A673 (cell line): Measurements from ENCODE around the gene DOCK1. TPM values are rescaled to one million over a fixed set of nuclear protein-coding genes. Genes with fewer than 3 reads are reported as not detected.
"Not testable (repeated sequence)": the region's sequence is repeated elsewhere in the genome, so short reads cannot be mapped to it uniquely, and the experiment has no call there.

ENCODE experiments used
- BruUV-seq: library from RNA; stranded (reverse); fragments of 400-500 nt; replicated peaks from 2 replicates; lab custom pipeline; 2021; lab: Mats Ljungman, UMichigan
- CTCF ChIA-PET: fragments of 300-600 bp; sonication (Branson Sonifier 250); formaldehyde crosslinking; loops from one replicate; lab custom pipeline; 2022; ENCODE audit warnings: antibody characterized with exemption; lab: Charles Lee
- POLR2A ChIA-PET: fragments of 300-600 bp; sonication (Branson Sonifier 250); formaldehyde crosslinking; loops from one replicate; lab custom pipeline; 2022; ENCODE audit warnings: antibody characterized with exemption; ENCODE audit not compliant: low non-redundant PET; lab: Charles Lee
- DNase-seq: peaks from one replicate; pipeline ENCODE4 v3.0.0-alpha.2; 2015; ENCODE audit warnings: low spot score
- H3K27ac ChIP-seq: fragments of 200-600 bp; sonication (generic); 2 replicates; pipeline ENCODE4 v1.5.1; 2016; ENCODE audit warnings: mixed run types, low read depth, mild to moderate bottlenecking, mixed read lengths, antibody characterized with exemption, low read length; ENCODE audit not compliant: poor library complexity, severe bottlenecking
- H3K27me3 ChIP-seq: fragments of 200-600 bp; sonication (generic); replicated peaks from 2 replicates; pipeline ENCODE4 v1.6.1; 2017; ENCODE audit warnings: mixed run types, low read depth, mild to moderate bottlenecking, mixed read lengths, antibody characterized with exemption, low read length; ENCODE audit not compliant: insufficient read depth, poor library complexity
- H3K36me3 ChIP-seq: fragments of 200-600 bp; sonication (generic); 2 replicates; pipeline ENCODE4 v1.6.1; 2016; ENCODE audit warnings: mixed run types, mild to moderate bottlenecking, mixed read lengths, antibody characterized with exemption, low read length; ENCODE audit not compliant: insufficient read depth, poor library complexity, severe bottlenecking
- H3K4me1 ChIP-seq: fragments of 200-600 bp; sonication (generic); 2 replicates; pipeline ENCODE4 v1.6.1; 2017; ENCODE audit warnings: mixed run types, mild to moderate bottlenecking, mixed read lengths, antibody characterized with exemption, low read length; ENCODE audit not compliant: insufficient read depth, poor library complexity, severe bottlenecking
- H3K4me3 ChIP-seq: fragments of 200-600 bp; sonication (generic); 2 replicates; pipeline ENCODE4 v1.5.1; 2016; ENCODE audit warnings: low read depth, mixed run types, mild to moderate bottlenecking, mixed read lengths, low read length; ENCODE audit not compliant: poor library complexity, severe bottlenecking
- H3K9me3 ChIP-seq: fragments of 200-600 bp; sonication (generic); 2 replicates; pipeline ENCODE4 v1.6.1; 2016; ENCODE audit warnings: mixed run types, low read depth, mild to moderate bottlenecking, mixed read lengths, antibody characterized with exemption, low read length; ENCODE audit not compliant: poor library complexity, severe bottlenecking
- EZH2 ChIP-seq: fragments of 200-600 bp; sonication (generic); IDR thresholded peaks from 2 replicates; pipeline ENCODE4 v1.6.1; 2017; ENCODE audit warnings: borderline replicate concordance, low read depth, mild to moderate bottlenecking, mixed read lengths, antibody characterized with exemption, low read length; ENCODE audit not compliant: poor library complexity, severe bottlenecking
- intact Hi-C: fragments of 100-400 bp; cut with micrococcal nuclease; formaldehyde crosslinking; loops from one replicate; pipeline ENCODE4 v1.10.0; 2022; ENCODE audit not compliant: unreplicated experiment
- total RNA-seq: library from RNA; stranded (reverse); gene quantifications from 2 replicates; pipeline ENCODE4 v1.2.3, GENCODE V29; 2021
- TF ChIP-seq, protein P1 (sequence below): fragments of 300-800, 200-600 bp; sonication (generic); conservative IDR thresholded peaks from 2 replicates; pipeline ENCODE4 v1.5.1; 2017; ENCODE audit warnings: low read depth, mild to moderate bottlenecking, antibody characterized with exemption, low read length, moderate library complexity, mixed read lengths

The DOCK1 gene
- total RNA-seq, 1 experiment from 2014 or later: 30.7 TPM

DNA sequence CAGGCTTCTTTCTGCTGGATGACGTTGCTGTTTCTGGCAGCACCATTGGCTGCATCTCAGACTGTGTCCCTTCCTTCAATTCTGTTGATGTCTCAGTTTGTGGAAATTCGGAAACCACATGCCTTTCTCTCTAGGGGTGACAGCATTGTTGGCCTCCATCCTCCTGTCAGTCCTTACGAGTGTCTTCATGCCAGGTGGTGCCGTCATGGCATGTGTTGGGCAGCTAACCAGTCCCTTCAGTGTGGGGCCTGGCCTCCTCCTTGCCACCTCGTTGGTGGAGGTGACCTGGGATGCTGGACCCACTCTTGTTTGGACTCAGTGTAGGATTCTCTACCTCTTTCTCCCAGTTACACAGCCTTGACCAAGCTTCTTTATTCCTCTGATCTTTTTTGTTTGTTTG is 402.8 kb downstream of the DOCK1 start:
- POLR2A ChIA-PET: no interaction called here
- CTCF ChIA-PET: no interaction called here
- Histone ChIP-seq H3K36me3 (no peaks in the 10 kb centered on the region), H3K27ac (no peak overlapping the region), H3K4me3 (no peak overlapping the region), H3K4me1 (no peaks in the 10 kb centered on the region), H3K9me3 (no peaks in the 10 kb centered on the region), H3K27me3 (no peaks in the 10 kb centered on the region)
- BruUV-seq: no TSS peak
- intact Hi-C loops: no loop called here
- DNase-seq: no peak
- TF ChIP-seq, protein P1, sequence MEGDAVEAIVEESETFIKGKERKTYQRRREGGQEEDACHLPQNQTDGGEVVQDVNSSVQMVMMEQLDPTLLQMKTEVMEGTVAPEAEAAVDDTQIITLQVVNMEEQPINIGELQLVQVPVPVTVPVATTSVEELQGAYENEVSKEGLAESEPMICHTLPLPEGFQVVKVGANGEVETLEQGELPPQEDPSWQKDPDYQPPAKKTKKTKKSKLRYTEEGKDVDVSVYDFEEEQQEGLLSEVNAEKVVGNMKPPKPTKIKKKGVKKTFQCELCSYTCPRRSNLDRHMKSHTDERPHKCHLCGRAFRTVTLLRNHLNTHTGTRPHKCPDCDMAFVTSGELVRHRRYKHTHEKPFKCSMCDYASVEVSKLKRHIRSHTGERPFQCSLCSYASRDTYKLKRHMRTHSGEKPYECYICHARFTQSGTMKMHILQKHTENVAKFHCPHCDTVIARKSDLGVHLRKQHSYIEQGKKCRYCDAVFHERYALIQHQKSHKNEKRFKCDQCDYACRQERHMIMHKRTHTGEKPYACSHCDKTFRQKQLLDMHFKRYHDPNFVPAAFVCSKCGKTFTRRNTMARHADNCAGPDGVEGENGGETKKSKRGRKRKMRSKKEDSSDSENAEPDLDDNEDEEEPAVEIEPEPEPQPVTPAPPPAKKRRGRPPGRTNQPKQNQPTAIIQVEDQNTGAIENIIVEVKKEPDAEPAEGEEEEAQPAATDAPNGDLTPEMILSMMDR: no peak
- no peak for TF ChIP-seq EZH2

DNA sequence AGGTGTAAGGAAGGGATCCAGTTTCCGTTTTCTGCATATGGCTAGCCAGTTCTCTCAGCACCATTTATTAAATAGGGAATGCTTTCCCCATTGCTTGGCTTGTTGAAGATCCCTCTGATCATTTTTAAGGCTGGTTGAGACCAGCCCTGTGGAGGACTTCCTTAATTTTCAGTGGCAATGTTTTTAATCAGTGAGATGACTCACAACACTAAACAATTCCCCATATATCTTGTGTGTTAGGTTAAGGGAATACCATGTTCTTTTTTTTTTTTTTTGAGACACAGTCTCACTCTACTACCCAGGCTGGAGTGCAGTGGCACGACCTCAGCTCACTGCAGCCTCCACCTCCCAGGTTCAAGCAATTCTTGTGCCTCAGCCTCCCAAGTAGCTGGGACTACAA is 404.4 kb downstream of the DOCK1 start:
- H3K27ac ChIP-seq, DNase-seq, H3K36me3 ChIP-seq, POLR2A ChIA-PET, CTCF ChIA-PET, H3K9me3 ChIP-seq, BruUV-seq, H3K27me3 ChIP-seq, H3K4me1 ChIP-seq, H3K4me3 ChIP-seq, intact Hi-C loops: not testable (repeated sequence)

DNA sequence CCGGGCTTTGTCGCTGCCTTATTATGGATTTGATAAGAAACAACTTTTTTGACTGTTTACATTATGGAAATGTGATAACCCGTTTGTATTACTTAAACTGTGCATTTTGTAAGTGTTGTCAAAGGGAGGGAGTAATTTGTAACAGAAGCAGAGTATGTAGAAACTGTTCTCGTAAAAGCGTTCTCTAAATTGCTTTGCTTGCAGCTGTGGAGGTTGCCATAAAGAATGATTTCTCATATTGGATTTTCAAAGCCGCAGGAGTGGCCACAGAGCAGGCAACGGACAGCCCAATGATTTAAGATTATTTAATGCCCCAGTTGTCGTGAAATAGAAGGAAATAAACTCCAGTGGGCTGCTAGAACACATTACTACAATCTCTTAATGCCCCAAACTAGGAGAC is 405.2 kb downstream of the DOCK1 start:
- no TSS peak for BruUV-seq

DNA sequence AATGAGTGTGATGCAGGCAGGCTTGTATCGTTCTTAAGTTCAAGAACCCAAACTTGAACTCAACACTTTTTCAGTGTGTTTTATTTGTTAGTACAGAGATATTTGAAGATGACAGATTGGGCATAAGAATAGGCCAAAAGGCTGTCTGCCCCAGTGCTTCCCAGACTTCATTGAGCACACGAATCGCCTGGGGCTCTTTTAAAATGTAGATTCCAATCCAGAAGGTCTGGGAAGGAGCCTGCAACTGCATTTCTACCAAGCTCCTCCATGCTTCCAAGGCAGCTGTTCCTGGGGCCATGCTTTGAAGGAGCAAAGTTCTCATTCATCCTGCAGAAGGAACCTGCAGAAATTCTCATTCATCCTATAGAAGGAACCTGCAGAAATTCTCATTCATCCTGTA is 405.7 kb downstream of the DOCK1 start:
- H3K27me3 ChIP-seq: no peaks in the 10 kb centered on the region
- ChIA-PET CTCF (no interaction called here), POLR2A (no interaction called here)
- BruUV-seq: no TSS peak
- H3K27ac ChIP-seq: no peak overlapping the region
- no peaks in the 10 kb centered on the region for H3K36me3 ChIP-seq
- no peaks in the 10 kb centered on the region for H3K9me3 ChIP-seq
- no peaks in the 10 kb centered on the region for H3K4me1 ChIP-seq
- DNase-seq: no peak
- H3K4me3 ChIP-seq: no peak overlapping the region
- intact Hi-C loops: no loop called here
- TF ChIP-seq EZH2: no peak
- TF ChIP-seq, protein P1: no peak

More for the DNA sequence above, 405.2 kb downstream of the DOCK1 start:
- H3K27me3 ChIP-seq: no peaks in the 10 kb centered on the region
- H3K36me3 ChIP-seq: no peaks in the 10 kb centered on the region
- no peaks in the 10 kb centered on the region for H3K4me1 ChIP-seq
- intact Hi-C loops: no loop called here
- no peak overlapping the region for H3K4me3 ChIP-seq
- POLR2A ChIA-PET: no interaction called here
- H3K9me3 ChIP-seq: no peaks in the 10 kb centered on the region
- TF ChIP-seq, protein P1: no peak
- no peak for TF ChIP-seq EZH2
- DNase-seq: no peak
- H3K27ac ChIP-seq: no peak overlapping the region
- CTCF ChIA-PET: no interaction called here
